ENCODE data around the gene VWC2. TPM values are rescaled to one million over a fixed set of nuclear protein-coding genes. Genes with fewer than 3 reads are reported as not detected.

The VWC2 gene
- total RNA-seq, 1 experiment from 2014 or later, result not detected

- DNase-seq (ENCODE audit: low read depth), result no peak
- in situ Hi-C loops (cut with HindIII; ENCODE audit: low pct_unique_long_range_greater_than_20kb, low sequenced_read_pairs), result no loop called here
Observed at GRCh38 chr7:49885593-49886285, 112.3 kb downstream of the VWC2 start.

GRCh38 chr7:49892481-49892880 is 119.0 kb downstream of the VWC2 start:
- no peak for DNase-seq (ENCODE audit: low read depth)
- in situ Hi-C loops (cut with HindIII; ENCODE audit: low pct_unique_long_range_greater_than_20kb, low sequenced_read_pairs), result no loop called here

- in situ Hi-C loops (cut with HindIII; ENCODE audit: low pct_unique_long_range_greater_than_20kb, low sequenced_read_pairs), result no loop called here
- DNase-seq (ENCODE audit: low read depth), result no peak
Observed at GRCh38 chr7:49893131-49893530, 119.7 kb downstream of the VWC2 start.

DNA sequence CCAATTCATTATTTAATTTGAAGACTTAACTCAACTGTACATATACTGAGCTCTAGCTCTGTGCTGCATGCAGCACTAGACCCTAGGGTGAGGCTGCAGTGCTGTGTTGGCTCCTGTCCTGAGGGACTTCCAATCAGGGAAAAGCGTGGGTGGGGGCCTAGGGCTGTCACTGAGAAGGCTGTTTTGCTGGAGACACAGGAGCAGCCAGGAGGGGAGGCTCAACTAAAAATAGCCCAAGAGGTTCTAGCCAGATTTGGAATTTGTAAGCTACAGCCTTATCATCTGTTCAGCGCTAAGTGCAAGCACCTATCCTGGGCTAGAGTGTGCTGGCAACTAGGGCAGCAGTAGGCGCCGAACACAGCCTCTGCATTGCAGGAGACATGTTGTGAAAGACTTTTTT is 121.1 kb downstream of the VWC2 start:
- DNase-seq (ENCODE audit: low read depth), result no peak
- in situ Hi-C loops (cut with HindIII; ENCODE audit: low pct_unique_long_range_greater_than_20kb, low sequenced_read_pairs), result no loop called here

DNA sequence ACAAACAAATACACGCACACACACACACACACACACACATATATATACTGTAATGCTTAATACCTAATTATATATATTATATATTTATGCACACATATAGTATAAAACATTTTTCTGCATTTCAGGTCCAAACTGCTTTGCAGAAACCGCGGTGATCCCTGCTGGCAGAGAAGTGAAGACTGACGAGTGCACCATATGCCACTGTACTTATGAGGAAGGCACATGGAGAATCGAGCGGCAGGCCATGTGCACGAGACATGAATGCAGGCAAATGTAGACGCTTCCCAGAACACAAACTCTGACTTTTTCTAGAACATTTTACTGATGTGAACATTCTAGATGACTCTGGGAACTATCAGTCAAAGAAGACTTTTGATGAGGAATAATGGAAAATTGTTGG is 138.5 kb downstream of the VWC2 start:
- in situ Hi-C loops (cut with HindIII; ENCODE audit: low pct_unique_long_range_greater_than_20kb, low sequenced_read_pairs), result no loop called here
- DNase-seq (ENCODE audit: low read depth), result no peak

GRCh38 chr7:49926720-49927119 is 153.3 kb downstream of the VWC2 start:
- in situ Hi-C loops (cut with HindIII; ENCODE audit: low pct_unique_long_range_greater_than_20kb, low sequenced_read_pairs), result no loop called here
- DNase-seq (ENCODE audit: low read depth), result no peak

DNA sequence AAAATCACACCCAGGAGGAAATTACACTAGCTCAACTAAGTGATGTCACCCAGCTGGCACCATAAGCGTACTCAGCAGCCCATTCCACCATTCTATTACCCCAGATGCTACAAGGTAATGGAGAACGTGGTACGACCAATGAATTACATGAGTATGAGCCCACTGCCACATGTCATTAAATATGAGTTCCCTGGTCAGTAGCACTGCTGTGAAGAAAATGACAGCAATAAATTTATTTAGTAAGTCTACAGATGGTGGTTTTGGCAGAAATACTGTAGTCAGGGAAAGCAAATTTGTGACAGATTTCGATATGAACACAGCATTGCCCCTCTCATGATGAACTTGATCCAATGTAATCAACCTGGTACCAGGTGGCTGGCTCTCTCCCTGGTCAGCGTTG is 154.2 kb downstream of the VWC2 start:
- DNase-seq (ENCODE audit: low read depth), result no peak
- in situ Hi-C loops (cut with HindIII; ENCODE audit: low pct_unique_long_range_greater_than_20kb, low sequenced_read_pairs), result no loop called here

GRCh38 chr7:49928787-49929186 is 155.3 kb downstream of the VWC2 start:
- DNase-seq (ENCODE audit: low read depth), result no peak
- in situ Hi-C loops (cut with HindIII; ENCODE audit: low pct_unique_long_range_greater_than_20kb, low sequenced_read_pairs), result no loop called here

GRCh38 chr7:49931627-49932026 is 158.2 kb downstream of the VWC2 start:
- no peak for DNase-seq (ENCODE audit: low read depth)
- in situ Hi-C loops (cut with HindIII; ENCODE audit: low pct_unique_long_range_greater_than_20kb, low sequenced_read_pairs), result no loop called here

GRCh38 chr7:49937608-49938007 is 164.2 kb downstream of the VWC2 start:
- DNase-seq (ENCODE audit: low read depth), result no peak
- in situ Hi-C loops (cut with HindIII; ENCODE audit: low pct_unique_long_range_greater_than_20kb, low sequenced_read_pairs), result no loop called here
